GM18507 (cell line): Measurements from ENCODE around the gene NSUN3.
"Not testable (repeated sequence)": the region's sequence is repeated elsewhere in the genome, so short reads cannot be mapped to it uniquely, and the experiment has no call there.

Source experiments
- DNase-seq: peaks from one replicate; pipeline ENCODE4 v3.0.0; 2011; ENCODE audit warnings: low read depth; ENCODE audit not compliant: insufficient read length; ENCODE audit errors: extremely low spot score
- FAIRE-seq: peaks from 2 replicates; lab custom pipeline; 2011; peaks lifted over from hg19 to GRCh38; lab: Jason Lieb, UNC

Gene NSUN3

DNA sequence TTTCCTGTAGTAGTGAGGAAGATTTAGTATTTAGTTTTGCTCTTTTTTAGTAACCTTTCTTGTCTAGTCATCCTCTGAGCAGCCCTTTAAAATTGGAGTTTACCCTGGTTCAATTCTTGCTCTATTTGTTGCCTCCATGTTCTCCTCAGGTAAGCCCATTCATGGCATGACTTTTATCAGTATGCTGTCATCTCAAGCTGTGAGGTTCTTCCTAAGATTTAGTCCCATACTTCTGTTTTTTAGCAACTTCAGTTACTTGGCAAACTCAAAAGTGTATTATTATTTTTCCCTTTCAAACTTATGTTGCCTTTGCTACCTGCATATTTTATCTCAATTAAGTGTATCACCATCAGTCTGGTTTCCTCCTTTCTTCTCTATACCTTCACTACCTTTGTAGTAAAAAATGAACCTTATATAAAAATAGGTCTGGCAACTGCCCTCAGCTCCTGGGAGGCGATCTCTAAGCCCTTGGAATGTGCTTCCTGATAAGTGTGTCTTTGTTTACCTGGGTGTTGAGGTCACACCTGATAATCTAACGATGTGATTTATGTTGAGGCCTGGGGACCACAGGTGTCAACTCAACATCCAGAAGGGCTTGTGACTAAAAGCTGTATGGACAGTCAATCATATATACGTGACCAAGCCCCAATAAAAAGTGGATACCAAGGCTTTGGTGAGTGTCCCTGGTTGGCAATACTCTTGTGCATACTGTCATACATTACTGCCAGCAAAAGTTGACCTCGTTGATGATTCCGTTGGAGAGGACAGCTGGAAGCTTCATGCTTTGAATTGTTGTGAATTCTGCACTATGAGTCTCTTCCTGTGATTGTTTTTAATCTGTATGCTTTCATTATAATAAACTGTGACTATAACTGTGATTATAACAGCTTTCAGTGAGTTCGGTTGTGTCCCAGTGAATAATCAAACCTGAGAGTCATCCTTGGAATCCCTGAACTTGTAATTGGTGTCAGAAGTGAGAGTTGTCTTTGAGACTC is 3.9 kb downstream of the NSUN3 start:
- FAIRE-seq (no peak), DNase-seq (no peak)

DNA sequence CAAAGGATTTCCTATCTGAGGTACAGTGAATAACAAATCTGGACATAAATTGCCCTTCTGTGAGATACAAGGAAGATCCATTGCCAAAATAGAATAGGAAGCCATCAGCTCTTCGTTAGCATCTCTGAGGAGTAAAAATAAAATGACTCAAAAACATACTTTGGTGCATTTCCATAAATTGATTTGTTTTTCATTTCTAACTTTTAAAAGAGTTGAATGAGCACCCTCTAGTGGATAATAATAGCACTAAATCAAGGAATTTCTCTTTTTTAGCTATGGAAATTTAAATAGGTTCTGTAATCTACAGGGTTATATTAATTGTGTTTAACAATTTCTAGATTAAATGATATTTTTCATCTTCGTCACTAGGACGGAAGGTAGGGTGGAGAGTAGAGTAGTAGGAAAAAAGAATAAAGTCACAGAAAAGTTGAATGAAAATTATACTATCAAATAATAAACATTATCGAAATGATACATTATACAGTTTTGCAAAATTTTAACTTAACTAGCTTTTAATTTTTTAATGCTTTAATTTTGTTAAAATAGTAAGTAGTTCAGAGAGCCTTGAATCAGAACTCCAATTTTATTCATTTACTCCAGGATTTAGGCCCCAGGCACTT is 6.4 kb downstream of the NSUN3 start:
- DNase-seq = no peak
- peak; percentile 51 for FAIRE-seq

DNA sequence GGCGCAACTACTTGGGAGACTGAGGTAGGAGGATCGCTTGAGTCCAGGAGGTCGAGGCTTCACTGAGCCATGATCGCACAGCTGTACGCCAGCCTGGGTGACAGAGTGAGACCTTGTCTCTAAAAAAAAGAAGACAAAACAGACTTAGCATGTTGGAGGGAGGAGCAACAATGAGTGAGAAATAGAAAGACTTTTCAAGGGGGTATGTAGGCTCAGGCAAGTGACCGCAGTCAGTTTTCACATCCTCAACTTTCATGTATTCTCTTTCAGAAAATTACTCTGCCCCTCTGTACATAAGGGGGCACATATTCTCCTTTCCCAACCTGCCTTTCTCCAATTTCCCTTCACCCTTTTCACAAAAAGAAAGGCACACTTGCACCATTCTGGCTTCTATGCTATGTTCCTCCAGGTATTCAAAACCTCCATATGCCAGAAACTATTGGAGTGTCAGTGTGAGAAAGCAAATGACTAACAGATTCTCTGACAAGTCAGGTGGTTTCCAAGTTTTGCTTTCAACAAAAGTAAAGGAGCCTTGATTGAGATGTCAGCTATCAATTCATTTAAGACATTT is 7.6 kb downstream of the NSUN3 start:
- no peak for DNase-seq
- peak; percentile 92 for FAIRE-seq

DNA sequence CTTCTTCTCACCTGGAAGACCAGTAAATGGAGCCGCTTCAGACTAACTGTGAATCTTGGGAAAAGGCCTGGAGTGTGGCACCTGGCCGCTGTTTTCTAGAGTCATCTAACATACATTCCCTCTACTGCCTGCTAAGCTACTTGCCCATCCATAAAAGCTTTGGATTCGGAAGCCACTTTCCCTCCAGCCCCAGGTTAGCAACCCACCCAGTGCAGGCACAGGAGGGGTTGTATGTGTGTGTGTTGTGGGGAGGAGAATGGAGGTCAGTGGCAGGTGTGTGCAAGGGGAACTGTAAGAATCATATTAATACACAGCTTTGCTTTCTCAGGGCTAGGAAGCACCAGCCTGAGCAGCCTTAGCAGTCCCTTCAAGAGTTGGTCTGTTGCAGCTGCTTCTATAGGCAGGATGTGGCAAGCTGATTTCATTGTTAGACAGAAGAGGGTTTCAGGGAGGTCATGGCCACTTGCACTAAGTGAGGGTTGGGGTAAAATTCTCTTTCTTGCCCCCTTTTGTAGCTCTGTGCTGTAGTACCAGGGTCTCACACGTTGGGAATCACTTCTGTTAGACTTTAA is 8.9 kb downstream of the NSUN3 start:
- no peak for DNase-seq
- FAIRE-seq = peak; percentile 46

DNA sequence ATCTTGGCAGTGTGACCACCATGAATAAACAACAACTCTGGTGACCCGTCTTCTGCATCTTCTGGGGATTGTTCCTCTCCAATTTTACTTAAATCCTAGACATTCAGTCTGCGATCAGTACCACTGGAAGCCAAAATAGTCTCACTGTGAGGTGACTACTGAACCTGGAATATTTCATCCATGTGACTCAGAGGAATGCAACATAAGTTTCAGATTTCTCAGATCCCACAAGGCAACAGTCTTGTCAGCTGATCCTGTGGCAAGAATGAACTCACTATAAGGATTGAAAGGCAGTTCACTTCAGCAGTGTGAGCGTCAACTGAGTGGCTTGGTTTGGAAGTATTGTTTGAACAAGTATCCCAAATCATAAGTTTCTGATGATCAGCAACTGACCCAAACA is 13.2 kb downstream of the NSUN3 start:
- FAIRE-seq = no peak

DNA sequence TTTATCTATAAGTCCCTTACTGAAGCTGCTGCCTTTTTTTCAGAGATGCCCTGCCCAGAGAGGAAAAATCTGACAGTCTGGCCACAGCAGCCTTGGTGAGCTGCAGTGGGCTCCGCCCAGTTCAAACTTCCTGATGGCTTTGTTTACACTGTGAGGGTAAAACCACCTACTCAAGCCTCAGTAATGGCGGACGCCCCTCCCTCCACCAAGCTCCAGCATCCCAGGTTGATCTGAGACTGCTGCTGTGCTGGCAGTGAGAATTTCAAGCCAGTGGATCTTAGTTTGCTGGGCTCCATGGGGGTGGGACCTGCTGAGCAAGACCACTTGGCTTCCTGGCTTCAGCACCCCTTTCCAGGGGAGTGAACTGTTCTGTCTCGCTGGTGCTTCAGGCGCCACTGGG is 17.7 kb downstream of the NSUN3 start:
- FAIRE-seq, DNase-seq: not testable (repeated sequence)

More for the DNA sequence above, 13.2 kb downstream of the NSUN3 start:
- no peak for DNase-seq

DNA sequence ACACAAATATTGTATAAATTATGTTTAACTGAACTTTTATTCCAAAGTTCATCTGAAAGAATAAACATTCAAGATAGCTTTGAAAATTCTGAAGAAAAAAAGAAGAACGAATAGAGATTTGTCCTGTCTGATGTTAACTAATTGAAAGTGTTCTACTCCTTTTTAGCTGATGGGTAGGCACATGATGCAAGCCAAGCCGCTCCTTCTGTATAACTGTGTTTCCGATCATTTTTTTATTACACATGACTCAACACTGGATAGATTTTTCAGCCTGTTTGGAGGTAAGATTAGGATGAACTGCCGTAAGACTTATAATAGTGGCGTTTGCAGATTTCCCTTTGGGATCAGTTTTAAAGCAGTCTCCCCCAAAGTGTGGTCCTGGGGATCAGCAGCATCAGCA is 19.0 kb downstream of the NSUN3 start:
- no peak for FAIRE-seq

DNA sequence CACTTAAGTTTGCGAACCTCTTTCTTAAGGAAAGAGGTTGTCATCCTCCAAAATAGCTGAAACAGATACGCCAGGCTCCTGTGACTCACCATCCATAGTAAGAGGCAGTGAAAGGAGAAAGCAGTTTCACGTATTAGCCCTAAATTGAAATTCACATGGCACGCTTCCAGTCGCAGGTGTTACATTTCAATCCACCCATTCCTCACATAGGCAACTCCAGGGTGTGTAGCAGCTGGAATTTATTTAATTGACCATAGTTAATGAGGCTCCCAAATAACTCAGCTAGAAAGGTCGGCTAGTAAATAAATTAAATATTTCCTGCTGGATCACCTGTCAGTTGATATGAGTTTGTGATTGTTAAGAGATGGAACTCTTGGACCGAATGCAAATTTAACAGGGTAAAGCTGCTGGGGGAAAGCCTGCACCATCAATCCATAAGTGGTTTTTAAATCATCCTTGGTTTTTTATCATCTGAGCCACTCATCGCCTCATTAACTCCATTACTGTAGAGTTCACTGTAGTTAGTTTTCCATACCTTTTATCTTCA is 19.6 kb downstream of the NSUN3 start:
- FAIRE-seq (no peak), DNase-seq (no peak)

More for the DNA sequence above, 19.0 kb downstream of the NSUN3 start:
- DNase-seq = no peak

DNA sequence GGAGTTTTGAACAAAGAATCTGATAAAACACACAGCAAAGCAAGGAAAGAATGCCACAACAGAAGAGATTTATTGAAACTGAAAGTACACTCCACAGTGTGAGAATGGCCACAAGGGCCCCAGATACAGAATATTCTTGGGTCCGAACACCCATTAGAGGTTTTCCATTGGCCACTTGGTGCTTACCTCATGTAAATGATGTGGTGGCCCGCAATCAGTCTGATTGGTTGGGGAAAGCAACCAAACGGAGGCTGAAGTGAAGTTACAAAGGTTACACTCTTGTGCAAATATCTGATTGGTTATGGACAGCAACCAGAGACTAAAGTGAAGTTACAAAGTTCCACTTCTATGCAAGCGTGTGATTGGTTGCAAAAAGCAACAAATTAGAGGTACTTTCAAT is 20.4 kb downstream of the NSUN3 start:
- FAIRE-seq = no peak

DNA sequence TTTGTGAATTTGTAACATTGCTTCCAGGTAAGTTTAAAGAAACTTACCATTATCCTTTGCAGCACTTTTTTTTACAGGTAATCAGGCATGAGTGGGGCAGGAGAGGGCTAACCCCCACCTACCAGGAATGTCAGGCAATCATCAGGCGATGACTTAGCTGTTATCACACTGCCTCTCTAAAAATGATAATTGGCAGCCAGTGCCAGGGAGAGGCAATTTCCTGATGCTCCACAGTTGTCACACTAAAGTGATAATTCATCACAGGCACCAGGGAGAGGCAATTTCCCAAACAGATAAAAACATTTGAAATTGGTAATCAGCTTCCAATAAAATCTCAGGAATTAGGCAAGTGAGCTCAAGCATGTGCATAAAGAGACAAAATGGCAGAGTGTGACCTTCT is 26.3 kb downstream of the NSUN3 start:
- DNase-seq (no peak), FAIRE-seq (no peak)

More for the DNA sequence above, 20.4 kb downstream of the NSUN3 start:
- DNase-seq = no peak

DNA sequence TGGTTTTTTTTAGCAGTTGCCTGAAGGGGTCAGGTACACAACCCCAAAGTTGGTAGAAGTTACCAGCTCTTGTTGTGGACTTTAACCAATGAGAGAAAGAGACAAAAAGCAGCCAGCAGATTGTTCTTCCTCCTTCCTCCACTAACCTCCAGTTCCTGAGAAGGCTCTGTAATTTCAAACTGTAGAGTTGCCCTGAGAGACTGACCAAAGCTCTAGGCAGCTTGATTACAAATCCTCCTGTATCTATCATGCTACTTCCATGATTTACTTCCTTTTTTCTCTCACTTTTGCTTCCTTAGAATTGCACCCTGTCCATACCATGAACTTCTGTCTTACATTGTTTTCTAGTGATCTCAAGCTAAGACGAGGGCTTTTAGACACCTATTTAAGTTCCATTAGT is 29.2 kb downstream of the NSUN3 start:
- DNase-seq (no peak), FAIRE-seq (no peak)

DNA sequence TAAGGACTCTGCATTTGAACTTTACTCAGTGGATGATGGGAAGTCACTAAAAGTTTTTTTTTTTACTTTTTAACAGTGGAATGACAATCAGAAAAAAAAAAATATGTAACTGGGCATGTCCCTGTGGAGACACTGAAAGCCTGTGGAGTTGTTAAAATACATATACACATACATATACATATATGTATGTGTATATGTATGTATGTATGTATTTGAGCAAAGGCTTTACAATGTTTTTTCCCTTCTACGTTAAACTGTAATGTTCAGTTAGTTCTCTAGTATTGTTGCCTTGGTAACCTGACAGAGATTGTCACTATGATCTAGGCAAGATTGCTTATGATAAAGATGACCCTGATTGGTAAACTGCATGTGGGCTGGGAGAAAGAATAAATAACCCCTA is 30.3 kb downstream of the NSUN3 start:
- DNase-seq = no peak
- FAIRE-seq = no peak

DNA sequence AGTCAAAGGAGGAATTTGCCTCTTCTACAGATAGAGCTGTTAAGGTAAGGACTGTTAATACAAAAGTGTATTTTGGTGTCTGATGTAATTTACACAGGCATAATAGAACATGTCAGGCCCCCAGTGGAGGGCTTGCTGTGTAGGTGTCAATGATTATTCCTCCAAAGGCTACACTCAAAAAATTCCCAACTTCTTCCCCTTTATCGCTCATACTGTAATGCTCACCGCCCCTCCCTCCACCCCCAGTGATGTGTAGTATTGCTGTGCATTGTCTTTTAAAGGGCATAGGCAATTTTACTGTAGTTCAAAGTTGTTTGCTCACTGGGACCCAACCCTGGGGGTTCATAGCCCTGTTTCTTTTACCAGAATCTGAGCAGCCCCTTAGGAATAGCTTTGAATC is 32.2 kb downstream of the NSUN3 start:
- FAIRE-seq = no peak

DNA sequence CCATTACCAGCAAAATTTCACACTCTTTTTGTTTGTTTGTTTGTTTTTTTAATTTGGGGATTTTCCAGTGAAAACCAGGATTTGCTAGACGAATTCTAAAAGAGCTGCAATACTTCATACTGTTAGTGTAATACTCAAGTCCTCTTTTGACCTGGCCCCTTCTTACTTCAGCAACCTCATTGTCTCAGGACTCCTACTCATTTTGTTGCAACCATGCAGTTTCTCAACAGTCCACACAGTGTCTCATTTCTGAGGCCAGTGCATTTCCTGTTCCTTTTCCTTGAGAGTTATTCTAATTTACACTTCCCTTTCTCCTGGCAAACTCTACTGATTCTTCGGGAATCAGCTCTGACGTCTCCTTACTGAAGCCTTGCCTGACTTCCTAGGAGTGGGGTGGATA is 35.6 kb downstream of the NSUN3 start:
- FAIRE-seq (no peak), DNase-seq (no peak)

More for the DNA sequence above, 32.2 kb downstream of the NSUN3 start:
- DNase-seq = no peak

DNA sequence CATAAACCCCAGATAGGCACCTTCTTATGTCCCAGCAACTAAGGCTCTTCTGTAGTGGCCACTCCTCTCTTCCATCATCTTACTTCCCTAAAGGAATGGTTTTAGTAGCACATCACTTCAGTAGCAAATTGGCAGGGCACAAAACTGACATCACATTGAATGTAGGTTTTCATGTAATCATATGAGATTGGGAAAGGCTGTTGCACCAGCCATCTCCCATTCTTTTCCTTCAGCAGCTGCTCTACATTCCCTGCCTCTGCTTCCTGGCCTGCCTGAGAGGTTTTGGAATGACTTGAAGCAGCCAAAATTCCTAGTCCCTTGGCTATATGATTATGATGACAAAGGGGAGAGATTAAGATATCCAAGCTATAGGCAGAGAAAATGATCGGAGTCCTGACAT is 36.5 kb downstream of the NSUN3 start:
- FAIRE-seq = no peak
- DNase-seq = no peak

DNA sequence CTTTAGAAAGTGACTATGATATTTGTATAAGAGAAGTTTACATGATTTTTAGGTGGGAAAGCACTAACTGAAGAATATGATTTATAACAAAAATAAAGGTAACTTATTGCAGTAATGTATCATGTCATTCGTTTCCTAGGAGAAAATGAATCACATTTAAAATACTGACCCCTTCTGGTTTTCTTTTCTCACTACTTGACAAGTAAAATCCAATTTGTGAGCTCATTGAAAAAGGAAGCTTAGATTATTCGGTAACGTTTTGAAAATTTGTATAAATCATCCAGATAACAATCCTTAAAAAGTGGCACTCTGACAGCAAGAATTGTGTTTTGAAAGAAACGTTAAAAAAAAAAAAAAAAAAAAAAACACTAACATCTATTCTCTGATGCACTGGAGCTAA is 39.0 kb downstream of the NSUN3 start:
- DNase-seq (no peak), FAIRE-seq (no peak)

DNA sequence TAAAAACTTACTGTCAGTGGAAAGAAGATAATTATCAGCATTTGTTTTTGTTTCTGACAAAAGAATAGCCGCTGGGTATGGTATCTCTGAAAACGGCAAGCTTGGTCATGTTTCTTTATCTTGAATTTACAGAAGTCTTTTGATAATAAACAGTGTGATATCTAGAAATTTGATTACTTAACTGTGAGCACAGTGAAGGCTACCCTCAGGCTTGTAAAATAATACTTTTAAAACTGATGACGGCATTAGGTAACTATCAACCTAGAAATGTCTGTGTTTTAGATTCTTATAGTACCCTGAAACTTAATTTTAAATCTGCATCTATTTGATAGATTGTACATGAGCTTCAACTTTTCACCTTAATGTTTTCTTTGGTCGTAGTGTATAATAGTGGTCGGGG is 43.4 kb downstream of the NSUN3 start:
- no peak for DNase-seq
- no peak for FAIRE-seq

DNA sequence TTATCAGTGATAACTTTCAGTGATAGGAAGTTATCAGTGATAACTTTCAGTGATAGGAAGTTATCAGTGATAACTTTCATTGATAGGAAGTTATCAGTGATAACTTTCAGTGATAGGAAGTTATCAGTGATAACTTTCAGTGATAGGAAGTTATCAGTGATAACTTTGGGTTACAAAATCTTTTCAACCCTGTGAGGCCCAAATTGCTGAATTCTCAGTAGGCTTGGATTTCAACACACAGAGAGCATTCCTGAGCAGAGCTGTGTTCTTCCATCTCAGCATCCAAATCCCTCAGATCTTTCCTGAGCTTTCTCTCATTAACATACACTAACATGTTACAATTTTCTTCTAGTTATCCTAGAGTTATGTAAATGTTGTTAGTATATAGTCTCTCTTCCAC is 47.4 kb downstream of the NSUN3 start:
- not testable (repeated sequence) for FAIRE-seq, DNase-seq

DNA sequence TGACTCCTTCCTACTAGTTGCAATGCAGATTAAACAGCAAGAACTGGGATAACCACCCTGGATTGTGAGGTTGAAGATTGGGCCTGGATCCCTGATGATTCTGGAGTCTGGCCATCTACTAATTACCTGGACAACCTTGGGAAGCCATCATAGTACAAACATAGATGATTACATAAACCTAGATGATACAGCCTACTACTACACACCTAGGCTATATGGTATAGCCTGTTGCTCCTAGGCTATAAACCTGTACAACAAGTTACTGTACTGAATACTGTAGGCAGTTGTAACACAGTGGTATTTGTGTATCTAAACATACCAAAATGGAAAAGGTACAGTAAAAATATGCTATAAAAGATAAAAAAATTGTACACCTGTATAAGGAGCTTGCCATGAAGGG is 48.0 kb downstream of the NSUN3 start:
- no peak for FAIRE-seq
- no peak for DNase-seq

DNA sequence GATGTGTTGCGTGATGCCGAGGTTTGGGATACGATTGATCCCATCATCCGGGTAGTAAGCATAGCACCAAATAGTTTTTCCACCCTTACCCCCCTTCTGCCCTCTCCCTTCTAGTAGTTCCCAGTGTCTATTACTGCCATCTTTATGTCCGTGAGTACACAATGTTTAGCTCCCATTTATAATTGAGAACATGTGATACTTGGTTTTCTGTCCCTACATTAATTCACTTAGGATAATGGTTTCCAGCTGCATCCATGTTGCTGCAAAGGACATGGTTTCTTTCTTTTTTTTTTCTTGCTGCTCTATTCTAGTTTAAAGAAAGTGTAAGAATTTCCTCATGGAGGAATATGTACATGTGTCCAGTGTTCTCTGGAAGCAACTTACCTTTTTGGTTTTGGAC is 51.8 kb downstream of the NSUN3 start:
- no peak for DNase-seq
- FAIRE-seq = no peak
